ENCODE measurements around the gene DENND6B.

- TF ChIP-seq CTCF (IDR thresholded peaks at IDR 0.05) (no peak), POLR2A (IDR thresholded peaks at IDR 0.05) (no peak)
These were observed 33.8 kb upstream of the DENND6B start for GRCh38 chr22:50360578-50360977.
